K562 (cell line): ENCODE measurements around the gene EDEM1. TPM values are rescaled to one million over a fixed set of nuclear protein-coding genes. Genes with fewer than 3 reads are reported as not detected.

Source experiments
- ARID3A ChIP-seq: IDR thresholded peaks from 2 replicates; pipeline ENCODE4 v1.6.1; 2012; ENCODE audit warnings: low read depth, low read length, improper control_type of control experiment, borderline replicate concordance
- CREB1 ChIP-seq, 2 experiments: sonication (generic) in 1 of 2; formaldehyde crosslinking in 1 of 2; IDR thresholded peaks; 2 replicates each; pipeline versions ENCODE4 v1.6.1 to v1.8.0; 2012 to 2022; ENCODE audit warnings: inconsistent platforms in 1 of 2, mild to moderate bottlenecking in 1 of 2, missing genetic modification reagents in 1 of 2, moderate library complexity in 1 of 2
- FOXK1 ChIP-seq: sonication (generic); formaldehyde crosslinking; IDR thresholded peaks from 2 replicates; pipeline ENCODE4 v1.8.0; 2022; ENCODE audit warnings: missing genetic modification reagents, mild to moderate bottlenecking, borderline replicate concordance
- GABPA ChIP-seq: fragments of 200-800 bp; sonication (Bioruptor generic); conservative IDR thresholded peaks from 2 replicates; pipeline ENCODE4 v1.6.1; 2016; ENCODE audit warnings: low read depth, missing genetic modification characterization, missing compliant biosample characterization
- GTF2F1 ChIP-seq: IDR thresholded peaks from 2 replicates; pipeline ENCODE4 v1.6.1; 2011; ENCODE audit warnings: low read depth, low read length, improper control_type of control experiment
- MED1 ChIP-seq: sonication (generic); formaldehyde crosslinking; IDR thresholded peaks from 2 replicates; pipeline ENCODE4 v1.8.1; 2023; ENCODE audit warnings: missing genetic modification reagents, borderline replicate concordance
- MEF2D ChIP-seq: conservative IDR thresholded peaks from 2 replicates; pipeline ENCODE4 v1.6.1; 2016; ENCODE audit warnings: low read depth, missing genetic modification characterization, missing compliant biosample characterization
- PBX2 ChIP-seq, 2 experiments: IDR thresholded peaks in 1 of 2; conservative IDR thresholded peaks in 1 of 2; 2 replicates each; pipeline ENCODE4 v1.6.1; 2016; ENCODE audit warnings: low read depth in 2 of 2, mild to moderate bottlenecking in 1 of 2, missing compliant biosample characterization in 1 of 2, missing genetic modification characterization in 1 of 2, moderate library complexity in 1 of 2
- RHOXF2B ChIP-seq: fragments of 250-450 bp; sonication (Bioruptor Pico); conservative IDR thresholded peaks from 2 replicates; pipeline ENCODE4 v1.5.1; 2021
- SAP30 ChIP-seq: fragments of 200-600 bp; sonication (generic); IDR thresholded peaks from 2 replicates; pipeline ENCODE4 v1.6.1; 2012; ENCODE audit warnings: borderline replicate concordance, low read depth, mild to moderate bottlenecking, moderate library complexity, low read length, control low read depth, inconsistent platforms; ENCODE audit not compliant: insufficient read depth, poor library complexity, severe bottlenecking
- SRSF1 ChIP-seq: fragments of 200-400 bp; formaldehyde crosslinking; IDR thresholded peaks from 2 replicates; pipeline ENCODE4 v1.6.1; 2017; ENCODE audit warnings: mild to moderate bottlenecking, low read depth, low read length, moderate library complexity
- SUPT5H ChIP-seq: fragments of 450-650 bp; IDR thresholded peaks from 2 replicates; pipeline ENCODE4 v1.6.1; 2016
- THRAP3 ChIP-seq: fragments of 450-650 bp; IDR thresholded peaks from 2 replicates; pipeline ENCODE4 v1.6.1; 2016; ENCODE audit warnings: mild to moderate bottlenecking, inconsistent platforms, borderline replicate concordance
- TOE1 ChIP-seq, 2 experiments: fragments of 450-650 bp in 1 of 2; sonication (generic) in 1 of 2; formaldehyde crosslinking in 1 of 2; IDR thresholded peaks; 2 replicates each; pipeline versions ENCODE4 v1.7.1 to v1.8.0; 2016 to 2022; ENCODE audit warnings: borderline replicate concordance in 2 of 2, mild to moderate bottlenecking in 2 of 2, antibody characterized with exemption in 1 of 2, inconsistent platforms in 1 of 2, low read depth in 1 of 2, missing genetic modification reagents in 1 of 2, moderate library complexity in 1 of 2
- ZBTB26 ChIP-seq: fragments of 450-650 bp; formaldehyde crosslinking; IDR thresholded peaks from 2 replicates; pipeline ENCODE4 v1.4.0; 2022; ENCODE audit warnings: missing genetic modification characterization
- ZC3H8 ChIP-seq: fragments of 450-650 bp; IDR thresholded peaks from 2 replicates; pipeline ENCODE4 v1.6.1; 2017
- ZNF12 ChIP-seq: sonication (generic); formaldehyde crosslinking; IDR thresholded peaks from 2 replicates; pipeline ENCODE4 v1.4.0; 2020; ENCODE audit warnings: mild to moderate bottlenecking, missing genetic modification reagents
- ZNF224 ChIP-seq: sonication (generic); formaldehyde crosslinking; IDR thresholded peaks from 2 replicates; pipeline ENCODE4 v1.8.0; 2022; ENCODE audit warnings: mild to moderate bottlenecking, missing genetic modification reagents
- ZNF551 ChIP-seq: fragments of 250-450 bp; sonication (Bioruptor Pico); IDR thresholded peaks from 2 replicates; pipeline ENCODE4 v1.5.0; 2021; ENCODE audit warnings: mild to moderate bottlenecking, moderate library complexity
- ZNF696 ChIP-seq: fragments of 250-450 bp; sonication (Bioruptor Pico); conservative IDR thresholded peaks from 2 replicates; pipeline ENCODE4 v1.4.0; 2020; ENCODE audit warnings: mild to moderate bottlenecking, moderate library complexity
- polyA plus RNA-seq, 8 experiments: library from polyadenylated mRNA; depleted of rRNA in 4 of 8; stranded (reverse) in 5 of 8; unstranded in 3 of 8; fragments of >200 nt; fragmentation: Nextera tagmentation in 2 of 8; fragmentation: Illumina TruSeq in 1 of 8; extraction: Ambion mirVana in 2 of 8; extraction: Trizol in 1 of 8; gene quantifications; 2 replicates each; pipeline versions ENCODE4 v1.2.1 to v1.2.3, GENCODE V29; 2011 to 2014; ENCODE audit warnings: inconsistent platforms in 1 of 8, missing spikeins in 1 of 8
- total RNA-seq, 7 experiments: library from RNA; depleted of rRNA in 6 of 7; stranded (reverse); fragments of >200 nt in 6 of 7; fragmentation: Illumina TruSeq in 2 of 7; extraction: Trizol in 2 of 7; gene quantifications; 2 replicates each; pipeline versions ENCODE4 v1.2.1 to v1.2.3, GENCODE V29; 2011 to 2021; ENCODE audit warnings: low replicate concordance in 1 of 7

EDEM1 gene
- total and polyA plus RNA-seq, 9 of the 15 experiments (the other 6 are each of a cell fraction or from before 2014, with no cell fraction given), result 6.2 to 36.7 (median 14.3) TPM

- no peak for TF ChIP-seq PBX2 (CRISPR knock-in tag; IDR thresholded peaks at IDR 0.05; ENCODE audit: low read depth)
- peak; percentile 55 for TF ChIP-seq PBX2 (tag; conservative IDR thresholded peaks at IDR 0.05; ENCODE audit: low read depth)
- TF ChIP-seq GABPA (tag), result peak; percentile 51; the same call in 1 of the 2 replicates
- TF ChIP-seq CREB1 (IDR thresholded peaks at IDR 0.05), result no peak
- no peak for TF ChIP-seq CREB1 (CRISPR knock-in tag; IDR thresholded peaks at IDR 0.05)
- no peak for TF ChIP-seq ZNF551 (CRISPR knock-in tag)
- TF ChIP-seq ZNF12 (CRISPR knock-in tag), result no peak
- TF ChIP-seq GTF2F1, result no peak
- no peak for TF ChIP-seq SUPT5H
- peak; percentile 59; the same call in 1 of the 2 replicates for TF ChIP-seq RHOXF2B (CRISPR knock-in tag)
- no peak for TF ChIP-seq ZC3H8
- no peak for TF ChIP-seq ZNF696 (CRISPR knock-in tag)
- no peak for TF ChIP-seq MED1 (CRISPR knock-in tag)
- 0 out of 2 replicates have a peak, but pooled peaks have one; percentile 41 for TF ChIP-seq MEF2D (tag)
- no peak for TF ChIP-seq SRSF1
- TF ChIP-seq FOXK1 (CRISPR knock-in tag), result no peak
- no peak for TF ChIP-seq ZBTB26 (CRISPR knock-in tag)
- no peak for TF ChIP-seq THRAP3
- TF ChIP-seq SAP30, result no peak
- no peak for TF ChIP-seq ARID3A
- no peak for TF ChIP-seq ZNF224 (CRISPR knock-in tag)
- TF ChIP-seq TOE1 (IDR thresholded peaks at IDR 0.05; ENCODE audit: borderline replicate concordance), result peak; percentile 45; the same call in 1 of the 2 replicates
- TF ChIP-seq TOE1 (CRISPR knock-in tag; IDR thresholded peaks at IDR 0.05; ENCODE audit: borderline replicate concordance, low read depth), result no peak
Observed at GRCh38 chr3:5197470-5198312, 10.2 kb downstream of the EDEM1 start (continued).
